H1 (cell line): ENCODE results near the gene HS6ST2. TPM values are rescaled to one million over a fixed set of nuclear protein-coding genes. Genes with fewer than 3 reads are reported as not detected.

Experiments used
- CHD7 ChIP-seq: fragments of 300-600 bp; sonication (generic); IDR thresholded peaks from 2 replicates; pipeline ENCODE4 v1.7.1; 2012; ENCODE audit warnings: low read length, moderate library complexity, mild to moderate bottlenecking, inconsistent platforms; ENCODE audit not compliant: insufficient replicate concordance
- GTF2F1 ChIP-seq: IDR thresholded peaks from 2 replicates; pipeline ENCODE4 v1.6.1; 2012; ENCODE audit warnings: low read depth, low read length, improper control_type of control experiment, borderline replicate concordance
- polyA plus RNA-seq, 7 experiments: library from polyadenylated mRNA; depleted of rRNA in 3 of 7; stranded (reverse) in 5 of 7; unstranded in 2 of 7; fragments of >200 nt in 5 of 7; fragments of 200-250 nt in 2 of 7; gene quantifications; 1 replicate in 5 of 7; 2 replicates in 1 of 7; 4 replicates in 1 of 7; pipeline versions ENCODE4 v1.2.1 to v1.2.3, GENCODE V29; 2011 to 2013; ENCODE audit warnings: missing spikeins in 2 of 7, mixed read lengths in 2 of 7
- total RNA-seq: library from RNA; stranded (reverse); fragmentation: NEBNext Ultra II Directional; extraction: Animal tissue kit (Norgen Biotek cat#: 25700); gene quantifications from 2 replicates; pipeline ENCODE4 v1.2.1, GENCODE V29; 2021

HS6ST2 gene
- total and polyA plus RNA-seq, 2 of the 8 experiments (the other 6 are each of a cell fraction or from before 2014, with no cell fraction given), result 3.9 TPM

DNA sequence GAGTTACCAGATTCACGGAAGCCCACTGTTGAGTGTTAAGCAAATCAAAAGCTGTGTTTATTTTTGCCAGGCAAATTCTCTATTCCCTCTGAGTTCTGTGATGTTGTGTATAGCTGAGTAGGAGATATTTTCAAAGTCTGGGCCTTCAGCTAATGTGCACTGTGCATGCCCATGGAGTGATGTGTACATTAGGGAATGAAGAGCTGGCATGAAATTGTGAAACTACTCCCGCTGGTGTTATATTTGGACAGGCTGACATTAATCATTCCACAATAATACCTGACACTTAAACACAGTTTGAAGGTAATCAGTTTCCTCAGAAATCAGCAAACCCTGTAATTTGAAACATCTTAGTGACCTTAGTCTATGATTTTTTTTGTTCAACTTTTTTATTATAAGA lies 381.5 kb downstream of the HS6ST2 start (continued):
- TF ChIP-seq CHD7, result no peak
- no peak for TF ChIP-seq GTF2F1
- TF ChIP-seq, all 59 proteins: peak for 0
